Astrocyte (in vitro differentiated cells and primary cell): Measurements from ENCODE around the gene PI4KA. TPM values are rescaled to one million over a fixed set of nuclear protein-coding genes. Genes with fewer than 3 reads are reported as not detected.
A peak's percentile ranks its signal among the peaks of the same experiment; 100 is the strongest.

ENCODE experiments used
- DNase-seq: peaks from one replicate; pipeline ENCODE4 v3.0.0-alpha.2; 2010; ENCODE audit warnings: low read depth
- FAIRE-seq: peaks from 2 replicates; lab custom pipeline; 2011; peaks lifted over from hg19 to GRCh38; lab: Jason Lieb, UNC
- H2AFZ ChIP-seq: 2 replicates; pipeline ENCODE4 v1.6.0; 2012; ENCODE audit warnings: low read depth, low read length, inconsistent platforms
- H3K27ac ChIP-seq: 2 replicates; pipeline ENCODE4 v1.5.1; 2011; ENCODE audit warnings: low read depth, low read length, inconsistent platforms
- H3K27me3 ChIP-seq: 2 replicates; pipeline ENCODE4 v1.6.0; 2011; ENCODE audit warnings: low read length, inconsistent platforms; ENCODE audit not compliant: insufficient read depth
- H3K36me3 ChIP-seq: 2 replicates; pipeline ENCODE4 v1.5.1; 2011; ENCODE audit warnings: low read length, inconsistent platforms; ENCODE audit not compliant: insufficient read depth
- H3K4me1 ChIP-seq: 2 replicates; pipeline ENCODE4 v1.5.1; 2011; ENCODE audit warnings: low read length, inconsistent platforms; ENCODE audit not compliant: insufficient read depth
- H3K4me2 ChIP-seq: 2 replicates; pipeline ENCODE4 v1.6.0; 2012; ENCODE audit warnings: low read length, inconsistent platforms
- H3K4me3 ChIP-seq: 2 replicates; pipeline ENCODE4 v1.5.1; 2011; ENCODE audit warnings: low read depth, mild to moderate bottlenecking, low read length, inconsistent platforms; ENCODE audit not compliant: insufficient read depth
- H3K79me2 ChIP-seq: 2 replicates; pipeline ENCODE4 v1.6.0; 2012; ENCODE audit warnings: mild to moderate bottlenecking, low read length, inconsistent platforms; ENCODE audit not compliant: insufficient read depth
- H3K9ac ChIP-seq: 2 replicates; pipeline ENCODE4 v1.6.0; 2012; ENCODE audit warnings: mild to moderate bottlenecking, low read length, inconsistent platforms
- H3K9me3 ChIP-seq: 2 replicates; pipeline ENCODE4 v1.5.1; 2012; ENCODE audit warnings: low read depth, mild to moderate bottlenecking, low read length, inconsistent platforms; ENCODE audit not compliant: insufficient read depth
- H4K20me1 ChIP-seq: 2 replicates; pipeline ENCODE4 v1.6.0; 2012; ENCODE audit warnings: low read length, inconsistent platforms; ENCODE audit not compliant: insufficient read depth
- H3K27ac Mint-ChIP-seq: one replicate; pipeline ENCODE4 v1.8.0; 2021; ENCODE audit warnings: mild to moderate bottlenecking, mixed read lengths; ENCODE audit not compliant: unreplicated experiment
- H3K27me3 Mint-ChIP-seq: one replicate; pipeline ENCODE4 v1.8.0; 2021; ENCODE audit warnings: low read depth, mixed read lengths; ENCODE audit not compliant: unreplicated experiment
- H3K36me3 Mint-ChIP-seq: one replicate; pipeline ENCODE4 v1.8.0; 2021; ENCODE audit warnings: low read depth, mixed read lengths; ENCODE audit not compliant: unreplicated experiment
- H3K4me1 Mint-ChIP-seq: one replicate; pipeline ENCODE4 v1.8.0; 2021; ENCODE audit warnings: low read depth, mixed read lengths; ENCODE audit not compliant: unreplicated experiment
- H3K4me3 Mint-ChIP-seq: one replicate; pipeline ENCODE4 v1.8.0; 2021; ENCODE audit warnings: mild to moderate bottlenecking, moderate library complexity, mixed read lengths; ENCODE audit not compliant: unreplicated experiment
- H3K9me3 Mint-ChIP-seq: one replicate; pipeline ENCODE4 v1.8.0; 2021; ENCODE audit warnings: mild to moderate bottlenecking, mixed read lengths; ENCODE audit not compliant: unreplicated experiment
- EZH2 ChIP-seq: IDR thresholded peaks from 2 replicates; pipeline ENCODE4 v1.6.1; 2012; ENCODE audit warnings: mild to moderate bottlenecking, low read length, inconsistent platforms; ENCODE audit not compliant: insufficient read depth
- total RNA-seq: library from RNA; stranded (reverse); gene quantifications from 2 replicates; pipeline ENCODE4 v1.2.1, GENCODE V29; 2021
- TF ChIP-seq, protein P1 (sequence below): IDR thresholded peaks from 2 replicates; pipeline ENCODE4 v1.5.1; 2011; ENCODE audit warnings: low read depth, mild to moderate bottlenecking, inconsistent platforms, low read length, moderate library complexity; ENCODE audit not compliant: insufficient read depth

Gene PI4KA
- total RNA-seq, 1 donor from 2014 or later: 35.9 TPM

GRCh38 chr22:20749453-20749852 is 109.2 kb downstream of the PI4KA start:
- no peaks in the 10 kb centered on the region for H3K27me3 Mint-ChIP-seq
- Histone ChIP-seq H3K27me3 (no peaks in the 10 kb centered on the region), H3K4me2 (peak overlapping the region; percentile 23), H3K9ac (peak overlapping the region; percentile 42), H3K9me3 (no peaks in the 10 kb centered on the region), H3K4me3 (no peak overlapping the region), H3K27ac (peak overlapping the region; percentile 41), H3K36me3 (peaks cover 7% of the 10 kb centered on the region), H4K20me1 (peaks cover 6% of the 10 kb centered on the region), H3K79me2 (no peaks in the 10 kb centered on the region), H3K4me1 (peaks cover 33% of the 10 kb centered on the region), H2AFZ (no peak overlapping the region)
- H3K4me1 Mint-ChIP-seq: peaks cover 29% of the 10 kb centered on the region
- H3K9me3 Mint-ChIP-seq: no peaks in the 10 kb centered on the region
- FAIRE-seq (no peak), DNase-seq (no peak)
- H3K36me3 Mint-ChIP-seq: peaks cover 8% of the 10 kb centered on the region
- peak overlapping the region; percentile 54 for H3K27ac Mint-ChIP-seq
- H3K4me3 Mint-ChIP-seq: no peak overlapping the region
- no peak for TF ChIP-seq EZH2
- TF ChIP-seq, protein P1, sequence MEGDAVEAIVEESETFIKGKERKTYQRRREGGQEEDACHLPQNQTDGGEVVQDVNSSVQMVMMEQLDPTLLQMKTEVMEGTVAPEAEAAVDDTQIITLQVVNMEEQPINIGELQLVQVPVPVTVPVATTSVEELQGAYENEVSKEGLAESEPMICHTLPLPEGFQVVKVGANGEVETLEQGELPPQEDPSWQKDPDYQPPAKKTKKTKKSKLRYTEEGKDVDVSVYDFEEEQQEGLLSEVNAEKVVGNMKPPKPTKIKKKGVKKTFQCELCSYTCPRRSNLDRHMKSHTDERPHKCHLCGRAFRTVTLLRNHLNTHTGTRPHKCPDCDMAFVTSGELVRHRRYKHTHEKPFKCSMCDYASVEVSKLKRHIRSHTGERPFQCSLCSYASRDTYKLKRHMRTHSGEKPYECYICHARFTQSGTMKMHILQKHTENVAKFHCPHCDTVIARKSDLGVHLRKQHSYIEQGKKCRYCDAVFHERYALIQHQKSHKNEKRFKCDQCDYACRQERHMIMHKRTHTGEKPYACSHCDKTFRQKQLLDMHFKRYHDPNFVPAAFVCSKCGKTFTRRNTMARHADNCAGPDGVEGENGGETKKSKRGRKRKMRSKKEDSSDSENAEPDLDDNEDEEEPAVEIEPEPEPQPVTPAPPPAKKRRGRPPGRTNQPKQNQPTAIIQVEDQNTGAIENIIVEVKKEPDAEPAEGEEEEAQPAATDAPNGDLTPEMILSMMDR: no peak

- no peak overlapping the region for H3K4me3 Mint-ChIP-seq
- Histone ChIP-seq H4K20me1 (peaks cover 6% of the 10 kb centered on the region), H3K79me2 (no peaks in the 10 kb centered on the region), H3K9me3 (no peaks in the 10 kb centered on the region), H3K9ac (peak overlapping the region; percentile 42), H3K4me3 (no peak overlapping the region), H3K27ac (peak overlapping the region; percentile 41), H2AFZ (no peak overlapping the region), H3K4me1 (peaks cover 33% of the 10 kb centered on the region), H3K4me2 (peak overlapping the region; percentile 23), H3K36me3 (peaks cover 12% of the 10 kb centered on the region), H3K27me3 (no peaks in the 10 kb centered on the region)
- H3K36me3 Mint-ChIP-seq: peaks cover 12% of the 10 kb centered on the region
- peak overlapping the region; percentile 53 for H3K27ac Mint-ChIP-seq
- H3K4me1 Mint-ChIP-seq: peaks cover 29% of the 10 kb centered on the region
- TF ChIP-seq EZH2: no peak
- DNase-seq: peak; percentile 81
- no peak for FAIRE-seq
- no peaks in the 10 kb centered on the region for H3K27me3 Mint-ChIP-seq
- H3K9me3 Mint-ChIP-seq: no peaks in the 10 kb centered on the region
These were observed 109.7 kb downstream of the PI4KA start for GRCh38 chr22:20748731-20749428.

DNA sequence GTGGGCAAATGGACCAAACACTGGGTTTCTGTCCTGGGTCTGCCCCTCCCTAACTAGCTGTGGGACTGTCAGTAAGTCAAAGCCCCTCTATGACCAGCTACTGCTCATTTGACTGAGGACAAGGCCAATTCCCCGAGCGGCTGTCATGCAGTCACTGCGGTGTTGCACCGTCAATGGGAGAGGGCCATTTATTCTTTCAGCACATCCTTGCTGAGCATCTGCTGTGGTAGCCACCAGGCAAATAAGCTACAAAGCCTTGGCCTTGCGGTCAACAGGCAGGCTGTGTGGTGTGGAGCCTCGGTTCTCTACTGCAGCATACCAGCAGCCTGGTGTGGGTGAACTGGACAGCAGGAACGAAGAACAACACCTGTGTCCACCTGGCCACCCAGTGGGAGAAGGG is 110.5 kb downstream of the PI4KA start:
- Histone ChIP-seq H3K79me2 (no peaks in the 10 kb centered on the region), H3K27ac (no peak overlapping the region), H3K27me3 (no peaks in the 10 kb centered on the region), H4K20me1 (peaks cover 6% of the 10 kb centered on the region), H3K9ac (no peak overlapping the region), H3K4me2 (no peak overlapping the region), H3K36me3 (peaks cover 12% of the 10 kb centered on the region), H2AFZ (no peak overlapping the region), H3K4me1 (peaks cover 33% of the 10 kb centered on the region), H3K9me3 (no peaks in the 10 kb centered on the region), H3K4me3 (no peak overlapping the region)
- no peak overlapping the region for H3K27ac Mint-ChIP-seq
- H3K9me3 Mint-ChIP-seq: no peaks in the 10 kb centered on the region
- TF ChIP-seq, protein P1: no peak
- no peak for TF ChIP-seq EZH2
- FAIRE-seq: no peak
- peaks cover 12% of the 10 kb centered on the region for H3K36me3 Mint-ChIP-seq
- DNase-seq: no peak
- H3K27me3 Mint-ChIP-seq: no peaks in the 10 kb centered on the region
- no peak overlapping the region for H3K4me3 Mint-ChIP-seq
- H3K4me1 Mint-ChIP-seq: peaks cover 29% of the 10 kb centered on the region
